GM18867 (cell line): ENCODE measurements around the gene DNAI7.

Source experiments
- ATAC-seq: cut with Tn5 transposase; IDR thresholded peaks from one replicate; pipeline ENCODE4 v1.9.1; 2021; ENCODE audit warnings: mild to moderate bottlenecking, moderate library complexity; ENCODE audit not compliant: unreplicated experiment

Gene DNAI7, protein sequence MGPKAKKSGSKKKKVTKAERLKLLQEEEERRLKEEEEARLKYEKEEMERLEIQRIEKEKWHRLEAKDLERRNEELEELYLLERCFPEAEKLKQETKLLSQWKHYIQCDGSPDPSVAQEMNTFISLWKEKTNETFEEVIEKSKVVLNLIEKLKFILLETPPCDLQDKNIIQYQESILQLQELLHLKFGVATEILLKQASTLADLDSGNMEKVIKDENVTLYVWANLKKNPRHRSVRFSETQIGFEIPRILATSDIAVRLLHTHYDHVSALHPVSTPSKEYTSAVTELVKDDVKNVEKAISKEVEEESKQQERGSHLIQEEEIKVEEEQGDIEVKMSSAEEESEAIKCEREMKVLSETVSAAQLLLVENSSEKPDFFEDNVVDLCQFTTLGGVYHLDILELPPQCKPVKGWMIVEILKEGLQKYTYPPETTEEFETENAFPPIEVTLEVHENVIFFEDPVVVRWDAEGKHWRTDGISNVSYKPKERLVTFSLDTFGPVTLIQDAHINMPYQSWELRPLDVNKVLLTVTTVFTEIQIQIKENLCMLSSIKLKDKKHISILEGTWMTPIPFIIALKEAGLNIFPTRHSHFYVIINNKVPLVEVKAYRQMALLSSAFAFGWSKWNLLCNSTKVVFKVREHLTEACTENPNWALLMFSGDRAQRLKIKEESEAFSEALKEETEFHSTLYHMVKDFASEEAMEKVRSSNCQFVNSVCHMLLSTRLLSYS

DNA sequence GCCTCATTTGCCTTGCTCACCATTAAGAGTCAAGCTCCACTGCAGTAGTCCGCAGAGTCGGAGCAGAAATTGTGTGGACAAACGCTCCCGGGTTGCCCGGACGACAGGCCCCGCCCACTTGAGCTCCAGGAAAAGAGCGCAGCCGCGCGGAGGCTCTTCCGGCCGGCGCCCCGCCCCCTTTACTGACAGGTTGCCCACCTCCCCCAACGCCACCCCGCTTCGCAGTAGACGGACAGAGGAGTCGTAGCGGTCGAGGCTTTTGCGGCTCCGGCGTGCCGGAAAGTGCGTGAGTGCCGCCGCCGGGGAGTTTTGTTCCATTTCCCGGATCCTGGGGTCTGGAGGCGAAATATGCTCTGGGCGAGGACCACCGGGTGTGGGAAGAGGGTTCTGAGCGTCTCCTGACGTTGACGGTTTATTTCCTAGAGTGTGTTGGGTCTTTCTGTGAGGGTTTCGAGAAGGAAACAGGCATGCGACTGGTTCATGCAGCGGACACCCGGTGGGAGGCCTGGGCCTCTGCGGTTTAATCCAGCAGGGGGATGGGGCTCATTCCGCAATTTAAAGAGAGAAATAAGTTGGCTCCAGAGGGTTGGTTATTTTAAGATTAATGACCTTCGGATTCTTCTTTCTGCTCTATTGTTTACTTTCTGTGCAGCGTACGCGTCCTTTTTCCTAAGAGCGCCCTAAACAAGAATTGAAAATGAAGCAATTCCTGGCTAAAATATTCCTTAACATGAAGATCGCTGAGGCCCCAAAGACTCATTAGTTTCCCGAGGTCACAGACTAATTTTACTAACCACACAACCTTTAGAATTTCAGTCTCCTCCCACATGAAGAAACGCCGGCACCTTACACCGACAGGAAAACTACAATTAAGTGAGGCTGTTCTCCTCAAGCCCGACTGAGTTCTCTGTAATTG, at the start of gene DNAI7, which contains the start of gene ETFRF1:
DNAI7 (minus strand) TSS at position 105 of the 916 bp plus-strand sequence; CDS start at position 23, 82 bp downstream.
ETFRF1 (plus strand) TSS at position 182 of the 916 bp plus-strand sequence. CDS start 8,720 bp downstream, outside the sequence.
- ATAC-seq = peak; percentile 92

GRCh38 chr12:25243680-25243990, 48.7 kb upstream of the DNAI7 start:
- ATAC-seq = no peak

- ATAC-seq = no peak
Observed at GRCh38 chr12:25242981-25243679, 48.2 kb upstream of the DNAI7 start.

- peak; percentile 58 for ATAC-seq
Observed at GRCh38 chr12:25241167-25242020, 46.4 kb upstream of the DNAI7 start.

DNA sequence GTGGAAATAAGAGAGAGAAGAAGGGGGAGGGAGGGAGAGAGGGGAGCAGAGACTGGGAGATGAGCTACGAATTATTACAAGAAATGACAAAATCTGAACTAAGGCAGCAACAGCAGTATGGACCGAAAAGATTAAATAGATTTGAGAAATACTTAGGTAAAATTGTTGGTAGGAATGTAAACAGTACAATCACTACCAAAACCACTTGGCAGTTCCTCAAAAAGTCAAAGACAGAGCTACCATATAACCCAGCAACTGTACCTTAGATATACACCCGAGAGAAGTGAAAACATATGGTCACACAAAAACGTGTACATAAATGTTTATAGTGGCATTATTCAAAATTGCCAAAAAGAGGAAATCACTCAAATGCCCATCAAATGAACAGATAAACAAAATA, 41.7 kb upstream of the DNAI7 start:
- no peak for ATAC-seq

DNA sequence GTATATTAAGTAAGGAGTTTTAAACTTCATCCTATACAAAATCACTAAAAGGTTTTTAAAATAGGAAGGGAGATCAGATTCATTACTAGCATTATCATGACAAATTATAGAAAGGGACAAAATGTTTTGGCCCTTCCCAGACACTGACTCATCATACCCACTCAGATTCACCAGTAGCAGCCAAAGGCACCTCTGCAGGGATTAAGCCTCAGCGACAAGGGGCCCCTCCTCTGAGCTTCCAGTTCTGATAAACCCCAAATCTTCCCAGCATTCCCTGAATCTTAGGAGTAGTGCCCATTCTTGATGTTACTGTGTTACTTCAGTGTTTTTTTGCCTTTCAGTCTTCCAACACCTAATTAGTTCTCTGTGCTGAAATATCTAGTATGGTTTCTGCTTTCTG, 41.2 kb upstream of the DNAI7 start:
- no peak for ATAC-seq

DNA sequence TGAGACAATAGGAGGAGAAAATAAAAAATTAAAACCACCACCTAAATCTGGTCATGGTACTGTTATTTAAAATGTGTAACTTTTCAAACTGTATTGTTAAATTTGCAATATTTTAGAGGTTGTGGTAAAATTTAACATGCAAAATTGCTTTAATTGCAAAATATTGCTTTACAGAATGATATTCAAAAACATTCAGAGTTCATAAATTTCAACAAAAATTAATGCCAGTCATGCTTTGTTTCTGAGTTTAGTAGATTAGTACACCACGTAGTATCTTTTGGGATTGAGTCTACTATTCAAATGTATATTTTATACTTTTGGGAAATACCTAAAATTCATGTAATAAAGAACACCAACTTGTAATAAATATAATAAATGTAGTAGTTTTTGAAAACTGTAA, 18.4 kb upstream of the DNAI7 start:
- no peak for ATAC-seq

GRCh38 chr12:25208554-25208953, 13.6 kb upstream of the DNAI7 start:
- ATAC-seq = no peak

DNA sequence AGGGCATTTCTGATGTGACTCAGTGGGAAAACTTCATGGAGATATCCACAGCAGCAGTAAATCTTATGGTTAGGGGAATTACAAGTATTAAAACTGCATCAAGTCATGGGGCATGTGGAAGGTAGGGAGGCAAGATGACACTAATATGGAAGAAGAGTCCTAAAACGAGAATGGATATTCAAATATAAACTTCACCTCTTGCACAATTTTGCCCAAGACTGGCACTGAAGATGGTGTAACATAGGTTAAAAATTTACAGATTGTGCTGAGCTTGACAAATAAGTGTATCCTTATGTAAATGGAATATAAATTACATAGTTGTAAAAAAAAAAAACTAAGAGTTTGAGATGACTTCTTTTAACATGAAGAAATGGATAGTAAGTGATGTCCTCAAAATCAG, 12.9 kb upstream of the DNAI7 start:
- ATAC-seq = no peak

- no peak for ATAC-seq
Observed at GRCh38 chr12:25207411-25207810, 12.5 kb upstream of the DNAI7 start.

DNA sequence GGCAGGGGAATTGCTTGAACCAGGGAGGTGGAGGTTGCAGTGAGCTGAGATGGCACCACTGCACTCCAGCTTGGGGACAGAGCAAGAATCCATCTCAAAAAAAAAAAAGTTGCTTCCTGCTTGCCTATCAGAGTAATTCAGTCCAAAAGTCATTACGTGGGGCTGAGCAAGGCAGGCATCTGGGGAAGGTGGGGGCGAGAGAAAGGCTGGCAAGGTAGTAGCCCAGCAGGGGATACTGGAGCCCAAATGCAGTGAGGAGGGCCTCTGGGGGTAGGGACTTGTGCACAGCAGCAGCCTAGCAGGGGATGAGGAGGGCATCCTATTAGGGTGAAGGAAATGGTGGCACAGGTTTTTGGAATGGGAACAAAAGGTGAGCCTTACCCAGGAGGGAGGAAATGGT, 7.2 kb upstream of the DNAI7 start:
- no peak for ATAC-seq

GRCh38 chr12:25200703-25201102, 5.7 kb upstream of the DNAI7 start:
- no peak for ATAC-seq

- ATAC-seq = no peak
Observed at GRCh38 chr12:25197608-25198007, 2.6 kb upstream of the DNAI7 start.

DNA sequence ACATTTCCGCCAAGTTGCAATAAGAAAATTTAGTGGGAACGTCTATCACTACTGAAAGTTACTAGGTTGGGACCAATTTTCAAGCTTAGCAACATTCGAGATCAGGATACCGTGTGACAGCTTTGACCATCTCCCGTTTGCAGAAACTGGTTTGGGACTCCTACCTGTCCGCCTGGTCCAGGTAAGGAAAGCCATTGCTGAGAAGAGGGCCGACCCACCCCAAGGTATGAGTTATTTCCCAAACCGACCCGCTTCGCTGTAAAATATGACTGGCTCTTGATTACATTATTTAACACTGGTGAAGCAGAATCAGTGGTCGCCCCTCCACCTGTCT, 271 bp downstream of the DNAI7 start:
- ATAC-seq = no peak

DNA sequence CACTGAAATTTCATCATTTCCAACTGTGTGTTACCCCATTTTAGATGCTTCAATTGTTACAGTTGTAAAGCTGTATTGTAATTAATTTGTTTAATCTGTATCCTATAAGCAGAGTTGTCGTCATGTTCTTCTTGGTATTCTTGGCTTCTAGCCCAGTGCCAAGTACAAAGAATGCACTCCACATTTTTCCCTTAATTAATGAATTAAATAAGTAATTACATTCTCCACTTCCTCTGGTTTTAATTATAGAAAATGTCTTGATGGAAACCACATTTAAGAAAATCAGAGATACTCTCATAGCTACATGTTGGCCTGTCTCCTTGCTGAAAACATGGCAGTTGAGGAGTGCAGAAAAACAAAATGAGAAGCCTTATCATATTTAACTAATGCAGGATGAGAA, 746 bp downstream of the DNAI7 start:
- ATAC-seq = no peak

- no peak for ATAC-seq
Observed at GRCh38 chr12:25190793-25191192, 4.2 kb downstream of the DNAI7 start.

DNA sequence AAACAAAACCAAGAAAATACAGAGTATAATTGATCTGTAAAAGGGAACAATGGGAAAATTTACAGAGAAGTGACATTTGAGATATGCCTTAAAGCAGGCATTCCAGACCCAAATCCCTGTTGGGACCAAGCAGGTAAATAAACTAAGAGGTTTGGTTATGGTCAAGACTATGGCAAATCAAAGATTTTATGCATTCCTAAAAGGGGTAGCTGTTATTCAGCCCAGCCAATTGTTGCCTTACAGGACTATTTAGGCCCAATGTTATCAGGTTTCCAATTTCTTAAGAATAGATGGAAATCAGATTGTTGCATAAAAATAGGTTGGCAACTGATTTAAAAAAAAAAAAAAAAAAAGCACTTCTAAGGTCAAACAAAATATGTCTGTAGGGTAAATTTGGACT, 5.3 kb downstream of the DNAI7 start:
- no peak for ATAC-seq

DNA sequence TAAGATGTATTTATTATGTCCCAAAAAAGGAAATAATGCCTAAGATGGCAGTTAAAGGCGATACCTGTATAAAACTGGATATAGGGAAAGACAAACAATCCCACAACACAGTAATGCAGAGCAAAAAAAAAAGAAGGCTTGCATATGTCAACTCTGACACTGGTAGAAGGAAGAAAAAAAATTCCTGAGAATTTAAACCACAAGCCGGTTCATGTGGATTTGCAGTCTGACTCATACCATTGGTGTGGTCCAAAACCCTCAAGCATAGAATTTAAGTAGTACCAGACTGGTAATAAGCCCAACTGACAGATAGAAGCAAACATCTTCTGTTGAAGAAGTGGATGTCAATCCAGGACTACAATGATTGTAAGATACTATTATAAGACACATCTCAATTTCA, 7.2 kb downstream of the DNAI7 start:
- no peak for ATAC-seq

- peak; percentile 90 for ATAC-seq
Observed at GRCh38 chr12:25186788-25187402, 8.1 kb downstream of the DNAI7 start.
